ENCODE measurements around the gene GHRH. TPM values are rescaled to one million over a fixed set of nuclear protein-coding genes. Genes with fewer than 3 reads are reported as not detected.

The GHRH gene
- total RNA-seq, 1 donor from 2014 or later: not detected

GRCh38 chr20:37237656-37238055, 24.0 kb downstream of the GHRH start:
- no peak for DNase-seq

GRCh38 chr20:37236462-37236861, 25.2 kb downstream of the GHRH start:
- no peak for DNase-seq

GRCh38 chr20:37235065-37235464, 26.5 kb downstream of the GHRH start:
- no peak for DNase-seq

GRCh38 chr20:37234254-37234581, 27.4 kb downstream of the GHRH start:
- no peak for DNase-seq

GRCh38 chr20:37233548-37234253, 27.9 kb downstream of the GHRH start:
- DNase-seq: no peak

GRCh38 chr20:37231947-37232630, 29.5 kb downstream of the GHRH start:
- no peak for DNase-seq

GRCh38 chr20:37230200-37230599, 31.4 kb downstream of the GHRH start:
- DNase-seq: no peak

GRCh38 chr20:37229357-37229756, 32.3 kb downstream of the GHRH start:
- no peak for DNase-seq

- no peak for DNase-seq
Observed at GRCh38 chr20:37228656-37229055, 33.0 kb downstream of the GHRH start.

- no peak for DNase-seq
Observed at GRCh38 chr20:37228082-37228481, 33.5 kb downstream of the GHRH start.

- no peak for DNase-seq
Observed at GRCh38 chr20:37226889-37227288, 34.7 kb downstream of the GHRH start.

GRCh38 chr20:37225146-37225545, 36.5 kb downstream of the GHRH start:
- DNase-seq: no peak

GRCh38 chr20:37223053-37223452, 38.6 kb downstream of the GHRH start:
- no peak for DNase-seq

GRCh38 chr20:37222086-37222485, 39.5 kb downstream of the GHRH start:
- DNase-seq: no peak

GRCh38 chr20:37220731-37221130, 40.9 kb downstream of the GHRH start:
- no peak for DNase-seq

- no peak for DNase-seq
Observed at GRCh38 chr20:37219751-37220668, 41.6 kb downstream of the GHRH start.

GRCh38 chr20:37218976-37219375, 42.6 kb downstream of the GHRH start:
- no peak for DNase-seq

GRCh38 chr20:37218441-37218840, 43.2 kb downstream of the GHRH start:
- no peak for DNase-seq

GRCh38 chr20:37209661-37210314, 51.8 kb downstream of the GHRH start:
- no peak for DNase-seq

GRCh38 chr20:37209193-37209592, 52.4 kb downstream of the GHRH start:
- no peak for DNase-seq

GRCh38 chr20:37207171-37207570, 54.4 kb downstream of the GHRH start:
- no peak for DNase-seq

- no peak for DNase-seq
Observed at GRCh38 chr20:37205794-37206193, 55.8 kb downstream of the GHRH start.

- DNase-seq: no peak
Observed at GRCh38 chr20:37205130-37205529, 56.5 kb downstream of the GHRH start.

Measured in occipital lobe (tissue), 2 donors.